Measurements from ENCODE around the gene SLC8A3.

SLC8A3 gene

GRCh38 chr14:70064136-70064865, 124.5 kb downstream of the SLC8A3 start:
- no peak for DNase-seq

GRCh38 chr14:70061108-70061507, 127.6 kb downstream of the SLC8A3 start:
- DNase-seq = no peak

GRCh38 chr14:70059545-70059944, 129.2 kb downstream of the SLC8A3 start:
- DNase-seq = no peak

GRCh38 chr14:70057519-70058136, 131.1 kb downstream of the SLC8A3 start:
- DNase-seq = no peak

- DNase-seq = no peak
Observed at GRCh38 chr14:70052990-70053389, 135.8 kb downstream of the SLC8A3 start.

- no peak for DNase-seq
Observed at GRCh38 chr14:70050136-70050535, 138.6 kb downstream of the SLC8A3 start.

GRCh38 chr14:70049605-70050004, 139.1 kb downstream of the SLC8A3 start:
- no peak for DNase-seq

- no peak for DNase-seq
Observed at GRCh38 chr14:70048313-70048654, 140.5 kb downstream of the SLC8A3 start.

- DNase-seq = no peak
Observed at GRCh38 chr14:70047598-70048312, 141.0 kb downstream of the SLC8A3 start.

GRCh38 chr14:70045844-70046535, 142.8 kb downstream of the SLC8A3 start:
- no peak for DNase-seq

GRCh38 chr14:70045310-70045709, 143.4 kb downstream of the SLC8A3 start:
- no peak for DNase-seq

GRCh38 chr14:70043001-70043400, 145.8 kb downstream of the SLC8A3 start:
- no peak for DNase-seq

- no peak for DNase-seq
Observed at GRCh38 chr14:70036665-70037064, 152.1 kb downstream of the SLC8A3 start.

GRCh38 chr14:70034257-70034656, 154.5 kb downstream of the SLC8A3 start:
- no peak for DNase-seq

- no peak for DNase-seq
Observed at GRCh38 chr14:70033561-70033960, 155.2 kb downstream of the SLC8A3 start.

- no peak for DNase-seq
Observed at GRCh38 chr14:70033116-70033515, 155.6 kb downstream of the SLC8A3 start.

GRCh38 chr14:70032447-70032846, 156.3 kb downstream of the SLC8A3 start:
- DNase-seq = no peak

- no peak for DNase-seq
Observed at GRCh38 chr14:70032016-70032415, 156.7 kb downstream of the SLC8A3 start.

- no peak for DNase-seq
Observed at GRCh38 chr14:70029296-70030132, 159.2 kb downstream of the SLC8A3 start.

GRCh38 chr14:70027785-70028428, 160.8 kb downstream of the SLC8A3 start:
- no peak for DNase-seq

GRCh38 chr14:70023871-70024270, 164.9 kb downstream of the SLC8A3 start:
- DNase-seq = no peak

All from T1000 (cell line).